HepG2 (cell line): ENCODE data around the gene SSC5D.

Source experiments
- CBFB ChIP-seq: sonication (generic); formaldehyde crosslinking; IDR thresholded peaks from 2 replicates; pipeline ENCODE4 v1.4.0; 2020; ENCODE audit warnings: missing genetic modification reagents
- EEA1 ChIP-seq: sonication (generic); formaldehyde crosslinking; IDR thresholded peaks from 2 replicates; pipeline ENCODE4 v1.5.1; 2020; ENCODE audit warnings: mild to moderate bottlenecking, missing genetic modification reagents, borderline replicate concordance
- ELF4 ChIP-seq: sonication (generic); formaldehyde crosslinking; IDR thresholded peaks from 2 replicates; pipeline ENCODE4 v1.5.0; 2020; ENCODE audit warnings: missing genetic modification reagents, mild to moderate bottlenecking, moderate library complexity, borderline replicate concordance
- FOXP1 ChIP-seq, 2 experiments: fragments of 450-650 bp in 1 of 2; IDR thresholded peaks; 2 replicates each; pipeline ENCODE4 v1.6.1; 2017 to 2018; ENCODE audit warnings: antibody characterized with exemption in 1 of 2
- GABPA ChIP-seq, 2 experiments: IDR thresholded peaks; 2 replicates each; pipeline ENCODE4 v1.6.1; 2011 to 2016; ENCODE audit warnings: low read depth in 2 of 2, low read length in 1 of 2, missing biosample characterization in 1 of 2, missing genetic modification characterization in 1 of 2
- HCFC1 ChIP-seq: fragments of 150-350 bp; IDR thresholded peaks from 2 replicates; pipeline ENCODE4 v1.6.1; 2014; ENCODE audit warnings: low read depth, low read length
- RNF2 ChIP-seq: fragments of 450-650 bp; conservative IDR thresholded peaks from 2 replicates; pipeline ENCODE4 v1.6.1; 2016; ENCODE audit warnings: low read depth
- TCF12 ChIP-seq, 2 experiments: fragments of 450-650 bp in 1 of 2; sonication (generic) in 1 of 2; formaldehyde crosslinking in 1 of 2; IDR thresholded peaks; 2 replicates each; pipeline versions ENCODE4 v1.6.1 to v1.8.0; 2017 to 2022; ENCODE audit warnings: antibody characterized with exemption in 1 of 2, mild to moderate bottlenecking in 1 of 2, missing genetic modification reagents in 1 of 2, moderate library complexity in 1 of 2
- ZNF597 ChIP-seq: sonication (generic); formaldehyde crosslinking; IDR thresholded peaks from 2 replicates; pipeline ENCODE4 v1.5.0; 2020; ENCODE audit warnings: missing genetic modification reagents

GRCh38 chr19:55503157-55503501 lies 14.9 kb downstream of the SSC5D start:
- no peak for TF ChIP-seq ELF4 (CRISPR knock-in tag)
- TF ChIP-seq CBFB (CRISPR knock-in tag) = no peak
- no peak for TF ChIP-seq RNF2
- no peak for TF ChIP-seq GABPA (IDR thresholded peaks at IDR 0.05; ENCODE audit: low read depth, low read length)
- TF ChIP-seq GABPA (CRISPR knock-in tag; IDR thresholded peaks at IDR 0.05; ENCODE audit: low read depth) = no peak
- no peak for TF ChIP-seq TCF12 (IDR thresholded peaks at IDR 0.05)
- TF ChIP-seq TCF12 (CRISPR knock-in tag; IDR thresholded peaks at IDR 0.05) = no peak
- TF ChIP-seq ZNF597 (CRISPR knock-in tag) = no peak
- TF ChIP-seq EEA1 (CRISPR knock-in tag) = no peak
- TF ChIP-seq HCFC1 = no peak
- TF ChIP-seq FOXP1 (IDR thresholded peaks at IDR 0.05) = no peak
- TF ChIP-seq FOXP1 (CRISPR knock-in tag; IDR thresholded peaks at IDR 0.05) = no peak
